ENCODE data around the gene RGPD4. TPM values are rescaled to one million over a fixed set of nuclear protein-coding genes. Genes with fewer than 3 reads are reported as not detected.

The RGPD4 gene
- total and polyA plus RNA-seq, 4 donors: 0.15 TPM; not detected in 3

GRCh38 chr2:107807988-107808387 lies 18.7 kb upstream of the RGPD4 start:
- H3K4me1 ChIP-seq (ENCODE audit: control insufficient read depth in 5 of 5, insufficient read depth in 5 of 5, low read length in 5 of 5): peaks cover 0 to 6% (median 0%) of the 10 kb centered on the region in 5 donors
- no peak overlapping the region for H3K4me3 ChIP-seq
- H3K27me3 ChIP-seq (ENCODE audit: control insufficient read depth in 3 of 3, insufficient read depth in 3 of 3, low read length in 2 of 3): no peaks in the 10 kb centered on the region
- H3K9me3 ChIP-seq (ENCODE audit: control insufficient read depth in 4 of 4, insufficient read depth in 3 of 4, low read length in 3 of 4): peaks cover 0 to 3% (median 0%) of the 10 kb centered on the region in 4 donors
- DNase-seq (peak in 1 of 3 donors; percentile 21), ATAC-seq (ENCODE audit: insufficient read depth, low FRiP score) (no peak)
- TF ChIP-seq CTCF (IDR thresholded peaks at IDR 0.05; ENCODE audit: control extremely low read depth, extremely low read depth): no peak
- no peak overlapping the region for H3K9ac ChIP-seq (ENCODE audit: insufficient read depth in 1 of 2, low read length in 2 of 2)
- no peaks in the 10 kb centered on the region for H3K36me3 ChIP-seq (ENCODE audit: control insufficient read depth in 4 of 4, insufficient read depth in 4 of 4, low read length in 4 of 4)
- no peak overlapping the region for H3K27ac ChIP-seq (ENCODE audit: low read depth in 1 of 2, low read length in 1 of 2)
- 71 to 72% methylated on average over 7 of the region's 7 CpGs for WGBS, 2 donors

- no peak overlapping the region for H3K4me3 ChIP-seq
- H3K9ac ChIP-seq (ENCODE audit: insufficient read depth in 1 of 2, low read length in 2 of 2): no peak overlapping the region
- peak overlapping the region in 1 of 2 donors; percentile 68 for H3K27ac ChIP-seq (ENCODE audit: low read depth in 1 of 2, low read length in 1 of 2)
- no peaks in the 10 kb centered on the region for H3K27me3 ChIP-seq (ENCODE audit: control insufficient read depth in 3 of 3, insufficient read depth in 3 of 3, low read length in 2 of 3)
- peak in 1 of 3 donors; percentile 10 for DNase-seq
- no peak for TF ChIP-seq CTCF (IDR thresholded peaks at IDR 0.05; ENCODE audit: control extremely low read depth, extremely low read depth)
- 53 to 78% methylated on average over 7 of the region's 7 CpGs for WGBS, 2 donors
- no peaks in the 10 kb centered on the region for H3K36me3 ChIP-seq (ENCODE audit: control insufficient read depth in 4 of 4, insufficient read depth in 4 of 4, low read length in 4 of 4)
- H3K4me1 ChIP-seq (ENCODE audit: control insufficient read depth in 5 of 5, insufficient read depth in 5 of 5, low read length in 5 of 5): peaks cover 0 to 6% (median 0%) of the 10 kb centered on the region in 5 donors
- H3K9me3 ChIP-seq (ENCODE audit: control insufficient read depth in 4 of 4, insufficient read depth in 3 of 4, low read length in 3 of 4): peaks cover 0 to 3% (median 0%) of the 10 kb centered on the region in 4 donors
- ATAC-seq (ENCODE audit: insufficient read depth, low FRiP score): no peak
Measured at GRCh38 chr2:107808959-107809358, 17.7 kb upstream of the RGPD4 start.

GRCh38 chr2:107809835-107810234 lies 16.9 kb upstream of the RGPD4 start:
- H3K4me1 ChIP-seq (ENCODE audit: control insufficient read depth in 5 of 5, insufficient read depth in 5 of 5, low read length in 5 of 5): peaks cover 0 to 6% (median 0%) of the 10 kb centered on the region in 5 donors
- no peak for ATAC-seq (ENCODE audit: insufficient read depth, low FRiP score)

More at GRCh38 chr2:107809835-107810234, 16.9 kb upstream of the RGPD4 start:
- H3K9ac ChIP-seq (ENCODE audit: insufficient read depth in 1 of 2, low read length in 2 of 2): no peak overlapping the region
- no peak overlapping the region for H3K27ac ChIP-seq (ENCODE audit: low read depth in 1 of 2, low read length in 1 of 2)
- peak; percentile 1 to 41 (median 37) for DNase-seq
- no peaks in the 10 kb centered on the region for H3K27me3 ChIP-seq (ENCODE audit: control insufficient read depth in 3 of 3, insufficient read depth in 3 of 3, low read length in 2 of 3)
- WGBS, 2 donors: 60 to 62% methylated on average over 3 of the region's 3 CpGs
- H3K4me3 ChIP-seq: no peak overlapping the region
- no peaks in the 10 kb centered on the region for H3K36me3 ChIP-seq (ENCODE audit: control insufficient read depth in 4 of 4, insufficient read depth in 4 of 4, low read length in 4 of 4)
- H3K9me3 ChIP-seq (ENCODE audit: control insufficient read depth in 4 of 4, insufficient read depth in 3 of 4, low read length in 3 of 4): peaks cover 0 to 3% (median 0%) of the 10 kb centered on the region in 4 donors
- TF ChIP-seq CTCF (IDR thresholded peaks at IDR 0.05; ENCODE audit: control extremely low read depth, extremely low read depth): no peak

All from lung (tissue), 12 donors.